RWPE2 (cell line): ENCODE measurements around the gene MYH15.
A peak's percentile ranks its signal among the peaks of the same experiment; 100 is the strongest.

Experiments
- ATAC-seq: fragments of 200-7000 bp; cut with Tn5 transposase; 3 replicates; pipeline ENCODE4 v1.9.1; 2021; ENCODE audit warnings: low read depth
- DNase-seq: peaks from one replicate; pipeline ENCODE4 v3.0.0-alpha.2; 2020; ENCODE audit warnings: low spot score
- H3K27ac ChIP-seq: fragments of 450-650 bp; 2 replicates; pipeline ENCODE4 v1.5.1; 2017; ENCODE audit warnings: mild to moderate bottlenecking; ENCODE audit not compliant: poor library complexity, severe bottlenecking
- H3K27me3 ChIP-seq: fragments of 250-450 bp; sonication (Bioruptor Pico); 2 replicates; pipeline ENCODE4 v1.5.1; 2021; ENCODE audit warnings: mild to moderate bottlenecking, moderate library complexity; ENCODE audit not compliant: insufficient read depth, poor library complexity, severe bottlenecking
- H3K36me3 ChIP-seq: fragments of 250-450 bp; sonication (Bioruptor Pico); 2 replicates; pipeline ENCODE4 v1.5.1; 2020; ENCODE audit warnings: low read depth, mild to moderate bottlenecking, moderate library complexity
- H3K4me1 ChIP-seq: fragments of 250-450 bp; sonication (Bioruptor Pico); 2 replicates; pipeline ENCODE4 v1.5.1; 2021; ENCODE audit warnings: mild to moderate bottlenecking, moderate library complexity; ENCODE audit not compliant: insufficient read depth, poor library complexity, severe bottlenecking
- H3K4me3 ChIP-seq: fragments of 250-450 bp; sonication (Bioruptor Pico); 2 replicates; pipeline ENCODE4 v1.5.1; 2021; ENCODE audit warnings: mild to moderate bottlenecking, moderate library complexity; ENCODE audit not compliant: severe bottlenecking
- H3K9me3 ChIP-seq: fragments of 250-450 bp; sonication (Bioruptor Pico); 2 replicates; pipeline ENCODE4 v1.5.1; 2021; ENCODE audit warnings: mild to moderate bottlenecking, moderate library complexity; ENCODE audit not compliant: severe bottlenecking
- CTCF ChIP-seq: fragments of 450-650 bp; IDR thresholded peaks from one replicate; pipeline ENCODE4 v1.5.1; 2017; ENCODE audit warnings: mild to moderate bottlenecking, moderate library complexity; ENCODE audit not compliant: poor library complexity, severe bottlenecking

Gene MYH15

GRCh38 chr3:108408883-108409799 lies 101.3 kb downstream of the MYH15 start:
- H3K36me3 ChIP-seq, result no peaks in the 10 kb centered on the region
- H3K27ac ChIP-seq, result no peak overlapping the region
- H3K27me3 ChIP-seq, result no peaks in the 10 kb centered on the region
- ATAC-seq, result no peak
- H3K4me3 ChIP-seq, result no peak overlapping the region
- no peaks in the 10 kb centered on the region for H3K9me3 ChIP-seq
- TF ChIP-seq CTCF, result no peak
- peaks cover 10% of the 10 kb centered on the region for H3K4me1 ChIP-seq
- no peak for DNase-seq

- no peak for ATAC-seq
- Histone ChIP-seq H3K36me3 (no peaks in the 10 kb centered on the region), H3K4me3 (no peak overlapping the region), H3K27ac (no peak overlapping the region), H3K9me3 (no peaks in the 10 kb centered on the region), H3K4me1 (peaks cover 10% of the 10 kb centered on the region), H3K27me3 (no peaks in the 10 kb centered on the region)
- no peak for TF ChIP-seq CTCF
- DNase-seq, result no peak
Measured at GRCh38 chr3:108407886-108408285, 102.5 kb downstream of the MYH15 start.

- Histone ChIP-seq H3K36me3 (no peaks in the 10 kb centered on the region), H3K4me1 (no peaks in the 10 kb centered on the region), H3K27ac (no peak overlapping the region), H3K4me3 (no peak overlapping the region), H3K27me3 (no peaks in the 10 kb centered on the region), H3K9me3 (no peaks in the 10 kb centered on the region)
- TF ChIP-seq CTCF, result peak; percentile 67
- DNase-seq (no peak), ATAC-seq (peak; percentile 74; the same call in 2 of the 3 replicates)
Measured at GRCh38 chr3:108406661-108407206, 103.7 kb downstream of the MYH15 start.

GRCh38 chr3:108406063-108406660 lies 104.2 kb downstream of the MYH15 start:
- DNase-seq, result no peak
- Histone ChIP-seq H3K27ac (no peak overlapping the region), H3K36me3 (no peaks in the 10 kb centered on the region), H3K4me3 (no peak overlapping the region), H3K4me1 (no peaks in the 10 kb centered on the region), H3K27me3 (no peaks in the 10 kb centered on the region), H3K9me3 (no peaks in the 10 kb centered on the region)
- TF ChIP-seq CTCF, result no peak
- ATAC-seq, result no peak
